K562 (cell line): ENCODE measurements around the gene CNIH3. TPM values are rescaled to one million over a fixed set of nuclear protein-coding genes. Genes with fewer than 3 reads are reported as not detected.

ENCODE experiments used
- ATAC-seq: fragments of 200-7000 bp; cut with Tn5 transposase; 3 replicates; pipeline ENCODE4 v1.9.1; 2020; ENCODE audit warnings: moderate library complexity
- BruUV-seq: library from RNA; stranded (reverse); fragments of 400-500 nt; replicated peaks from 2 replicates; lab custom pipeline; 2021; lab: Mats Ljungman, UMichigan
- CTCF ChIA-PET: fragments of 300-600 bp; formaldehyde crosslinking; extraction: SDS; loops from one replicate; lab custom pipeline; 2021; ENCODE audit warnings: low intra/inter-chr PET ratio; lab: Yijun Ruan, JAX
- POLR2A ChIA-PET: fragments of 300-600, 350-650 bp; sonication (Branson Sonifier 250); formaldehyde crosslinking; extraction: SDS; loops from one replicate; lab custom pipeline; 2021; ENCODE audit warnings: antibody characterized with exemption, inconsistent platforms; lab: Yijun Ruan, JAX
- DNase-seq, 4 experiments: peaks; one replicate each; pipeline versions ENCODE4 v3.0.0 to v3.0.0-alpha.2; 2011 to 2018; ENCODE audit warnings: low spot score in 3 of 4, mixed read lengths in 3 of 4; ENCODE audit errors: extremely low read depth in 1 of 4
- FAIRE-seq: peaks from 2 replicates; lab custom pipeline; 2011; peaks lifted over from hg19 to GRCh38; lab: Jason Lieb, UNC
- H2AFZ ChIP-seq: 2 replicates; pipeline ENCODE4 v1.6.0; 2011; ENCODE audit warnings: low read depth, low read length, control low read depth, inconsistent platforms
- H3K27ac ChIP-seq: fragments of 200-600 bp; 3 replicates; pipeline ENCODE4 v1.8.0; 2011; ENCODE audit warnings: low read depth, mild to moderate bottlenecking, control low read depth, inconsistent platforms, low read length, moderate library complexity, mixed read lengths; ENCODE audit errors: extremely low read depth
- H3K27me3 ChIP-seq, 2 experiments: fragments of 300-600 bp in 1 of 2; 2 replicates in 1 of 2; 3 replicates in 1 of 2; pipeline versions ENCODE4 v1.6.0 to v1.8.0; 2011; ENCODE audit warnings: inconsistent platforms in 2 of 2, low read length in 2 of 2, mild to moderate bottlenecking in 1 of 2, mixed read lengths in 1 of 2, moderate library complexity in 1 of 2; ENCODE audit not compliant: control insufficient read depth in 2 of 2, insufficient read depth in 2 of 2
- H3K36me3 ChIP-seq: fragments of 300-600 bp; 3 replicates; pipeline ENCODE4 v1.8.0; 2011; ENCODE audit warnings: mild to moderate bottlenecking, low read length, inconsistent platforms; ENCODE audit not compliant: control insufficient read depth, insufficient read depth
- H3K4me1 ChIP-seq, 2 experiments: fragments of 200-600 bp in 1 of 2; replicated peaks in 1 of 2; 2 replicates in 1 of 2; 3 replicates in 1 of 2; pipeline versions ENCODE4 v1.5.1 to v1.8.0; 2011; ENCODE audit warnings: inconsistent platforms in 2 of 2, low read length in 2 of 2, mild to moderate bottlenecking in 1 of 2, mixed read lengths in 1 of 2, moderate library complexity in 1 of 2; ENCODE audit not compliant: control insufficient read depth in 2 of 2, insufficient read depth in 2 of 2
- H3K4me2 ChIP-seq: 2 replicates; pipeline ENCODE4 v1.6.1; 2011; ENCODE audit warnings: low read length, control low read depth, inconsistent platforms, mixed read lengths; ENCODE audit not compliant: insufficient read depth
- H3K4me3 ChIP-seq: fragments of 200-600 bp; sonication (generic), shearing (Covaris generic); 2 replicates; pipeline ENCODE4 v1.5.1; 2016; ENCODE audit warnings: control low read depth, inconsistent platforms
- H3K79me2 ChIP-seq: fragments of 200-600 bp; 3 replicates; pipeline ENCODE4 v1.8.0; 2011; ENCODE audit warnings: low read length, inconsistent platforms; ENCODE audit not compliant: control insufficient read depth, insufficient read depth
- H3K9ac ChIP-seq, 2 experiments: 2 replicates each; pipeline versions ENCODE4 v1.6.0 to v1.6.1; 2011; ENCODE audit warnings: low read depth in 2 of 2, low read length in 2 of 2, control low read depth in 1 of 2, inconsistent platforms in 1 of 2, mild to moderate bottlenecking in 1 of 2, mixed read lengths in 1 of 2; ENCODE audit not compliant: insufficient read depth in 1 of 2
- H3K9me1 ChIP-seq: one replicate; pipeline ENCODE4 v1.6.0; 2011; ENCODE audit warnings: inconsistent platforms, mild to moderate bottlenecking, low read length, moderate library complexity; ENCODE audit not compliant: control insufficient read depth, insufficient read depth
- H3K9me3 ChIP-seq: replicated peaks from 2 replicates; pipeline ENCODE4 v1.5.1; 2011; ENCODE audit warnings: low read depth, low read length, inconsistent platforms; ENCODE audit not compliant: control insufficient read depth, insufficient read depth
- H4K20me1 ChIP-seq: replicated peaks from 2 replicates; pipeline ENCODE4 v1.6.1; 2011; ENCODE audit warnings: low read length, inconsistent platforms, mixed read lengths; ENCODE audit not compliant: control insufficient read depth, insufficient read depth
- PCBP1 ChIP-seq: fragments of 200-400 bp; formaldehyde crosslinking; IDR thresholded peaks from 2 replicates; pipeline ENCODE4 v1.6.1; 2018; ENCODE audit warnings: mild to moderate bottlenecking, low read depth, low read length; ENCODE audit not compliant: poor library complexity, severe bottlenecking
- RBM39 ChIP-seq: fragments of 200-400 bp; formaldehyde crosslinking; optimal IDR thresholded peaks from 2 replicates; pipeline ENCODE3; 2018; ENCODE audit warnings: low read depth, low read length
- TRIM25 ChIP-seq: fragments of 450-650 bp; IDR thresholded peaks from 2 replicates; pipeline ENCODE4 v1.7.0; 2016; ENCODE audit warnings: borderline replicate concordance
- WGBS: fragments of 100-300 bp; shearing (Covaris generic); methylation state at CpG from one replicate; pipeline ENCODE4 v1.1.6; 2016; ENCODE audit warnings: low coverage, mixed read lengths; ENCODE audit not compliant: insufficient coverage; ENCODE audit errors: missing lambda C conversion rate; 5-methylcytosine and 5-hydroxymethylcytosine counted together
- in situ Hi-C: fragments of 300-500 bp; cut with MboI; formaldehyde crosslinking; loops from 4 replicates; pipeline ENCODE4 v1.15.0; 2018; ENCODE audit warnings: inconsistent platforms, mixed read lengths
- intact Hi-C: fragments of 100-400 bp; cut with micrococcal nuclease; formaldehyde crosslinking; loops from 2 replicates; pipeline ENCODE4 v1.14.2; 2022
- polyA plus RNA-seq, 8 experiments: library from polyadenylated mRNA; depleted of rRNA in 4 of 8; stranded (reverse) in 5 of 8; unstranded in 3 of 8; fragments of >200 nt; fragmentation: Nextera tagmentation in 2 of 8; fragmentation: Illumina TruSeq in 1 of 8; extraction: Ambion mirVana in 2 of 8; extraction: Trizol in 1 of 8; gene quantifications; 2 replicates each; pipeline versions ENCODE4 v1.2.1 to v1.2.3, GENCODE V29; 2011 to 2014; ENCODE audit warnings: inconsistent platforms in 1 of 8, missing spikeins in 1 of 8
- total RNA-seq, 7 experiments: library from RNA; depleted of rRNA in 6 of 7; stranded (reverse); fragments of >200 nt in 6 of 7; fragmentation: Illumina TruSeq in 2 of 7; extraction: Trizol in 2 of 7; gene quantifications; 2 replicates each; pipeline versions ENCODE4 v1.2.1 to v1.2.3, GENCODE V29; 2011 to 2021; ENCODE audit warnings: low replicate concordance in 1 of 7
- TF ChIP-seq, protein P1 (sequence below): fragments of 450-650 bp; IDR thresholded peaks from 2 replicates; pipeline ENCODE4 v1.6.1; 2016; ENCODE audit warnings: mild to moderate bottlenecking, moderate library complexity

CNIH3 gene
- total and polyA plus RNA-seq, 9 of the 15 experiments (the other 6 are each of a cell fraction or from before 2014, with no cell fraction given): 0.14 to 1.8 (median 0.79) TPM

DNA sequence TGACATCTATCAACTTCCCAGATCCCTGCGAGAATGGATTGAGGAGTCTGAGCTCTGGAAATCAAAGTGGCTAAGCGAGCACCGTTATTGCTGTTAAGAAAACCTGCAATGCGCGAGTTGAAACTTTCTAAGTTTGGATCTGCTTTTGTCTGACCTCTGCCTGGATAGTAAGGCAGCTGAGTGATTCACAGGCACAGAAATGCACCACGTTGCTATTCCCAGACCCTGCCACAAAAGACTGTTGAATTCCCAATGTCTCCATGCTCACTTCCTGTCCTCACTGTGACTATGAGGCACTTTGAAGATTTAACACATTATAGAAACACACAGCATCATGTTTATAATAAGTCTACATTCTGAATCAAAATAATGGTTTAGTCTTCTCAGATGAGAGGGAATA is 27.1 kb upstream of the CNIH3 start:
- no peak for DNase-seq
- Histone ChIP-seq H4K20me1 (no peaks in the 10 kb centered on the region), H3K4me1 (no peaks in the 10 kb centered on the region), H3K4me2 (no peak overlapping the region), H2AFZ (no peak overlapping the region), H3K27me3 (peaks cover 0 to 10% of the 10 kb centered on the region in 2 experiments; a peak in 2 of 5 replicates), H3K36me3 (no peaks in the 10 kb centered on the region), H3K9me3 (no peaks in the 10 kb centered on the region), H3K27ac (no peak overlapping the region), H3K9ac (no peak overlapping the region), H3K9me1 (no peaks in the 10 kb centered on the region), H3K79me2 (no peaks in the 10 kb centered on the region), H3K4me3 (no peak overlapping the region)
- ChIA-PET CTCF (no interaction called here), POLR2A (interaction anchor here (1.0 kb wide), 1 partner anchor 44 kb away, joined by 3 read pairs; no protein-coding TSS in a partner anchor)
- BruUV-seq: no TSS peak
- in situ Hi-C loops (no loop called here), intact Hi-C loops (no loop called here)
- 0% methylated on average over 6 of the region's 6 CpGs for WGBS
- ATAC-seq: no peak
- FAIRE-seq: no peak
- no peak for TF ChIP-seq PCBP1
- TF ChIP-seq TRIM25: no peak
- TF ChIP-seq, protein P1, sequence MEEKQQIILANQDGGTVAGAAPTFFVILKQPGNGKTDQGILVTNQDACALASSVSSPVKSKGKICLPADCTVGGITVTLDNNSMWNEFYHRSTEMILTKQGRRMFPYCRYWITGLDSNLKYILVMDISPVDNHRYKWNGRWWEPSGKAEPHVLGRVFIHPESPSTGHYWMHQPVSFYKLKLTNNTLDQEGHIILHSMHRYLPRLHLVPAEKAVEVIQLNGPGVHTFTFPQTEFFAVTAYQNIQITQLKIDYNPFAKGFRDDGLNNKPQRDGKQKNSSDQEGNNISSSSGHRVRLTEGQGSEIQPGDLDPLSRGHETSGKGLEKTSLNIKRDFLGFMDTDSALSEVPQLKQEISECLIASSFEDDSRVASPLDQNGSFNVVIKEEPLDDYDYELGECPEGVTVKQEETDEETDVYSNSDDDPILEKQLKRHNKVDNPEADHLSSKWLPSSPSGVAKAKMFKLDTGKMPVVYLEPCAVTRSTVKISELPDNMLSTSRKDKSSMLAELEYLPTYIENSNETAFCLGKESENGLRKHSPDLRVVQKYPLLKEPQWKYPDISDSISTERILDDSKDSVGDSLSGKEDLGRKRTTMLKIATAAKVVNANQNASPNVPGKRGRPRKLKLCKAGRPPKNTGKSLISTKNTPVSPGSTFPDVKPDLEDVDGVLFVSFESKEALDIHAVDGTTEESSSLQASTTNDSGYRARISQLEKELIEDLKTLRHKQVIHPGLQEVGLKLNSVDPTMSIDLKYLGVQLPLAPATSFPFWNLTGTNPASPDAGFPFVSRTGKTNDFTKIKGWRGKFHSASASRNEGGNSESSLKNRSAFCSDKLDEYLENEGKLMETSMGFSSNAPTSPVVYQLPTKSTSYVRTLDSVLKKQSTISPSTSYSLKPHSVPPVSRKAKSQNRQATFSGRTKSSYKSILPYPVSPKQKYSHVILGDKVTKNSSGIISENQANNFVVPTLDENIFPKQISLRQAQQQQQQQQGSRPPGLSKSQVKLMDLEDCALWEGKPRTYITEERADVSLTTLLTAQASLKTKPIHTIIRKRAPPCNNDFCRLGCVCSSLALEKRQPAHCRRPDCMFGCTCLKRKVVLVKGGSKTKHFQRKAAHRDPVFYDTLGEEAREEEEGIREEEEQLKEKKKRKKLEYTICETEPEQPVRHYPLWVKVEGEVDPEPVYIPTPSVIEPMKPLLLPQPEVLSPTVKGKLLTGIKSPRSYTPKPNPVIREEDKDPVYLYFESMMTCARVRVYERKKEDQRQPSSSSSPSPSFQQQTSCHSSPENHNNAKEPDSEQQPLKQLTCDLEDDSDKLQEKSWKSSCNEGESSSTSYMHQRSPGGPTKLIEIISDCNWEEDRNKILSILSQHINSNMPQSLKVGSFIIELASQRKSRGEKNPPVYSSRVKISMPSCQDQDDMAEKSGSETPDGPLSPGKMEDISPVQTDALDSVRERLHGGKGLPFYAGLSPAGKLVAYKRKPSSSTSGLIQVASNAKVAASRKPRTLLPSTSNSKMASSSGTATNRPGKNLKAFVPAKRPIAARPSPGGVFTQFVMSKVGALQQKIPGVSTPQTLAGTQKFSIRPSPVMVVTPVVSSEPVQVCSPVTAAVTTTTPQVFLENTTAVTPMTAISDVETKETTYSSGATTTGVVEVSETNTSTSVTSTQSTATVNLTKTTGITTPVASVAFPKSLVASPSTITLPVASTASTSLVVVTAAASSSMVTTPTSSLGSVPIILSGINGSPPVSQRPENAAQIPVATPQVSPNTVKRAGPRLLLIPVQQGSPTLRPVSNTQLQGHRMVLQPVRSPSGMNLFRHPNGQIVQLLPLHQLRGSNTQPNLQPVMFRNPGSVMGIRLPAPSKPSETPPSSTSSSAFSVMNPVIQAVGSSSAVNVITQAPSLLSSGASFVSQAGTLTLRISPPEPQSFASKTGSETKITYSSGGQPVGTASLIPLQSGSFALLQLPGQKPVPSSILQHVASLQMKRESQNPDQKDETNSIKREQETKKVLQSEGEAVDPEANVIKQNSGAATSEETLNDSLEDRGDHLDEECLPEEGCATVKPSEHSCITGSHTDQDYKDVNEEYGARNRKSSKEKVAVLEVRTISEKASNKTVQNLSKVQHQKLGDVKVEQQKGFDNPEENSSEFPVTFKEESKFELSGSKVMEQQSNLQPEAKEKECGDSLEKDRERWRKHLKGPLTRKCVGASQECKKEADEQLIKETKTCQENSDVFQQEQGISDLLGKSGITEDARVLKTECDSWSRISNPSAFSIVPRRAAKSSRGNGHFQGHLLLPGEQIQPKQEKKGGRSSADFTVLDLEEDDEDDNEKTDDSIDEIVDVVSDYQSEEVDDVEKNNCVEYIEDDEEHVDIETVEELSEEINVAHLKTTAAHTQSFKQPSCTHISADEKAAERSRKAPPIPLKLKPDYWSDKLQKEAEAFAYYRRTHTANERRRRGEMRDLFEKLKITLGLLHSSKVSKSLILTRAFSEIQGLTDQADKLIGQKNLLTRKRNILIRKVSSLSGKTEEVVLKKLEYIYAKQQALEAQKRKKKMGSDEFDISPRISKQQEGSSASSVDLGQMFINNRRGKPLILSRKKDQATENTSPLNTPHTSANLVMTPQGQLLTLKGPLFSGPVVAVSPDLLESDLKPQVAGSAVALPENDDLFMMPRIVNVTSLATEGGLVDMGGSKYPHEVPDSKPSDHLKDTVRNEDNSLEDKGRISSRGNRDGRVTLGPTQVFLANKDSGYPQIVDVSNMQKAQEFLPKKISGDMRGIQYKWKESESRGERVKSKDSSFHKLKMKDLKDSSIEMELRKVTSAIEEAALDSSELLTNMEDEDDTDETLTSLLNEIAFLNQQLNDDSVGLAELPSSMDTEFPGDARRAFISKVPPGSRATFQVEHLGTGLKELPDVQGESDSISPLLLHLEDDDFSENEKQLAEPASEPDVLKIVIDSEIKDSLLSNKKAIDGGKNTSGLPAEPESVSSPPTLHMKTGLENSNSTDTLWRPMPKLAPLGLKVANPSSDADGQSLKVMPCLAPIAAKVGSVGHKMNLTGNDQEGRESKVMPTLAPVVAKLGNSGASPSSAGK: no peak
- no peak for TF ChIP-seq RBM39
